Activated T-cell treated with anti-CD3 and anti-CD28 coated beads for 1 hour (primary cell): ENCODE measurements around the gene FAM98C.

ENCODE experiments used
- DNase-seq: peaks from one replicate; pipeline ENCODE4 v3.0.0-alpha.2; 2020; ENCODE audit warnings: low read depth

The FAM98C gene

DNA sequence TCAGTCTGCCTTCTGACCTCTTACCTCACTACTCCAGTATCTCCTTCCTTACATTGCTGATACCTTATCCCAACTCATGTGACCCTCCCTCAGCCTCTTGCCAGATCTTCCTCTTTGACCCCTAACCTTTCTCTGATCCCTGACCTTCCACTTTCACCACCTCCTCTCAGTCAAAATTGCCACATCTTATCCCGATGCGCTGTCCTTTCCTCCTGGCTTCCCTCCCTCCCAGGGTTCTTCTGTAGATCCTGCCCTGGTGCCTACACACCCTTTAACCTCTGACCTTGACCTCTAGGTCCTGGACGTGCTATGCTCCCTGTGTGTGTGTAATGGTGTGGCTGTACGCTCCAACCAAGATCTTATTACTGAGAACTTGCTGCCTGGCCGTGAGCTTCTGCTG, 54.3 kb downstream of the FAM98C start:
- DNase-seq = no peak

DNA sequence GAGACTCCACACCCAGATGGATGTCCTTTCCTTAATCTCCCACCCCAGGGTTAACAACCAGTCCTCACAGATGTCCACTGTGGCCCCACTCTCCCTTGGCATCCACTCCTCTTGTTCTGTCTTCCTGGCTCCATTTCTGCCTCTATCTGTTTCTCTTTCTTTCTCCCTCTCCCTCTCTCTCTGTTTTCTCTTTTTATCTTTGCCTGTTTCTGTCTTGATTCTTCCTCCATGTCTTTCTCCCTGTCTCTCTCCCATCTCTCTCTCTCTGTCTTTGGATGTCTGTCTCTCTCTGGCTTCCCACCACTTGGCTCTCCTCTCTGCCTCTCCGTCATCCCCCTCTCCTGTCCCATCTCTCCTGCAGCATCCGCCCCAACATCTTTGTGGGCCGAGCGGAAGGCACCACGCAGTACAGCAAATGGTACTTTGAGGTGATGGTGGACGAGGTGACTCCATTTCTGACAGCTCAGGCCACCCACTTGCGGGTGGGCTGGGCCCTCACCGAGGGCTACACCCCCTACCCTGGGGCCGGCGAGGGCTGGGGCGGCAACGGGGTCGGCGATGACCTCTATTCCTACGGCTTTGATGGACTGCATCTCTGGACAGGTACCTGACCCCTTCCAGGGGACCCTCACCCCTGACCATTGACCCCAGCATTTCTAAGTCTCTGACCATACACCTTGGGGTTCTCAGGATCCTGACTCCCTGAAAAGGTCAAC, 55.0 kb downstream of the FAM98C start:
- no peak for DNase-seq
